PC-3 (cell line): ENCODE measurements around the gene STAB2.

Experiments
- EZH2 ChIP-seq: fragments of 300-600 bp; sonication (generic); IDR thresholded peaks from one replicate; pipeline ENCODE4 v1.6.1; 2017; ENCODE audit warnings: antibody characterized with exemption, mild to moderate bottlenecking, low read length; ENCODE audit not compliant: unreplicated experiment
- TF ChIP-seq, protein P1 (sequence below): fragments of 300-600 bp; sonication (generic); conservative IDR thresholded peaks from 2 replicates; pipeline ENCODE4 v1.5.1; 2017; ENCODE audit warnings: antibody characterized with exemption, low read depth, mild to moderate bottlenecking, low read length

DNA sequence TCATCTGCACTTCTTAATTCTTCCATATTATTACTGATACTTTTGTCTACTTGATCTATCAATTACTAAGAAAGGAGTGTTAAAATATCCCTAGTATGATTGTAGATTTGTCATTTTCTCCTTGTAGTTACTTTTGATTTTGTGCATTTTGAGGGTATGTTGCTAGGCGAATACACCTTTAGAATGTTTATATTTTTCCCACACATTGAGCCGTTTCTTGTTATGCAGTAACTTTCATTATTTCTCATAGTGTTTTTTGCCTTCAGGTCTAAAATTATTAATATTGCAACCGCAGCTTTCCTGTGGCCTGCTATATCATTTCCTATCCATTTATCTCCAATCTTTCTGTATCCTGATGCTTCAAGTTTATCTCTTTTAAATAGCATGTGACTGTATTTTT lies 46.8 kb upstream of the STAB2 start:
- TF ChIP-seq, protein P1, sequence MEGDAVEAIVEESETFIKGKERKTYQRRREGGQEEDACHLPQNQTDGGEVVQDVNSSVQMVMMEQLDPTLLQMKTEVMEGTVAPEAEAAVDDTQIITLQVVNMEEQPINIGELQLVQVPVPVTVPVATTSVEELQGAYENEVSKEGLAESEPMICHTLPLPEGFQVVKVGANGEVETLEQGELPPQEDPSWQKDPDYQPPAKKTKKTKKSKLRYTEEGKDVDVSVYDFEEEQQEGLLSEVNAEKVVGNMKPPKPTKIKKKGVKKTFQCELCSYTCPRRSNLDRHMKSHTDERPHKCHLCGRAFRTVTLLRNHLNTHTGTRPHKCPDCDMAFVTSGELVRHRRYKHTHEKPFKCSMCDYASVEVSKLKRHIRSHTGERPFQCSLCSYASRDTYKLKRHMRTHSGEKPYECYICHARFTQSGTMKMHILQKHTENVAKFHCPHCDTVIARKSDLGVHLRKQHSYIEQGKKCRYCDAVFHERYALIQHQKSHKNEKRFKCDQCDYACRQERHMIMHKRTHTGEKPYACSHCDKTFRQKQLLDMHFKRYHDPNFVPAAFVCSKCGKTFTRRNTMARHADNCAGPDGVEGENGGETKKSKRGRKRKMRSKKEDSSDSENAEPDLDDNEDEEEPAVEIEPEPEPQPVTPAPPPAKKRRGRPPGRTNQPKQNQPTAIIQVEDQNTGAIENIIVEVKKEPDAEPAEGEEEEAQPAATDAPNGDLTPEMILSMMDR, result no peak
- TF ChIP-seq EZH2, result no peak
